K562 (cell line): ENCODE measurements around the gene ARID3C. TPM values are rescaled to one million over a fixed set of nuclear protein-coding genes. Genes with fewer than 3 reads are reported as not detected.

Experiments
- ATF1 ChIP-seq, 2 experiments: fragments of 450-650 bp in 1 of 2; IDR thresholded peaks; 2 replicates each; pipeline ENCODE4 v1.6.1; 2016; ENCODE audit warnings: missing compliant biosample characterization in 1 of 2, missing genetic modification characterization in 1 of 2
- BRF2 ChIP-seq: IDR thresholded peaks from 3 replicates; pipeline ENCODE4 v1.6.1; 2011; ENCODE audit warnings: borderline replicate concordance, mild to moderate bottlenecking; ENCODE audit not compliant: insufficient read length, insufficient read depth
- CBX2 ChIP-seq: fragments of 200-600 bp; sonication (generic); IDR thresholded peaks from one replicate; pipeline ENCODE4 v1.6.1; 2012; ENCODE audit warnings: mild to moderate bottlenecking, low read length, inconsistent platforms; ENCODE audit not compliant: insufficient read depth, poor library complexity, severe bottlenecking
- DIDO1 ChIP-seq: fragments of 450-650 bp; IDR thresholded peaks from 2 replicates; pipeline ENCODE4 v1.6.1; 2016; ENCODE audit warnings: low read depth, missing biosample characterization, missing genetic modification characterization
- DNMT1 ChIP-seq: fragments of 450-650 bp; IDR thresholded peaks from 2 replicates; pipeline ENCODE4 v1.6.1; 2016; ENCODE audit warnings: antibody characterized with exemption, mild to moderate bottlenecking
- EP300 ChIP-seq: IDR thresholded peaks from 2 replicates; pipeline ENCODE4 v1.6.1; 2012; ENCODE audit warnings: low read length, improper control_type of control experiment
- FOXM1 ChIP-seq, 2 experiments: fragments of 450-650 bp in 1 of 2; sonication (generic) in 1 of 2; formaldehyde crosslinking in 1 of 2; IDR thresholded peaks; 2 replicates each; pipeline versions ENCODE4 v1.6.1 to v1.9.0; 2017 to 2022; ENCODE audit warnings: low read depth in 2 of 2, mild to moderate bottlenecking in 2 of 2, missing genetic modification reagents in 1 of 2, moderate library complexity in 1 of 2
- GATAD2A ChIP-seq: fragments of 450-650 bp; IDR thresholded peaks from 2 replicates; pipeline ENCODE4 v1.6.1; 2017
- GTF2E2 ChIP-seq: fragments of 200-800 bp; sonication (Bioruptor generic); IDR thresholded peaks from 2 replicates; pipeline ENCODE4 v1.6.1; 2016; ENCODE audit warnings: missing genetic modification characterization, missing compliant biosample characterization
- HNRNPK ChIP-seq: fragments of 200-400 bp; formaldehyde crosslinking; IDR thresholded peaks from one replicate; pipeline ENCODE4 v1.6.1; 2018; ENCODE audit warnings: mild to moderate bottlenecking, low read depth, low read length; ENCODE audit not compliant: poor library complexity, severe bottlenecking
- IRF2 ChIP-seq: sonication (generic); formaldehyde crosslinking; IDR thresholded peaks from 2 replicates; pipeline ENCODE4 v1.8.1; 2022; ENCODE audit warnings: mild to moderate bottlenecking, missing genetic modification reagents
- LARP7 ChIP-seq: fragments of 450-650 bp; IDR thresholded peaks from 2 replicates; pipeline ENCODE4 v1.6.1; 2016
- NBN ChIP-seq: fragments of 450-650 bp; IDR thresholded peaks from 2 replicates; pipeline ENCODE4 v1.6.1; 2016; ENCODE audit warnings: low read depth, mild to moderate bottlenecking
- SIX5 ChIP-seq, 2 experiments: IDR thresholded peaks; 2 replicates each; pipeline ENCODE4 v1.6.1; 2011; ENCODE audit warnings: low read length in 2 of 2, borderline replicate concordance in 1 of 2, low read depth in 1 of 2, mild to moderate bottlenecking in 1 of 2, moderate library complexity in 1 of 2; ENCODE audit not compliant: insufficient read depth in 1 of 2
- SMAD2 ChIP-seq: fragments of 150-350 bp; IDR thresholded peaks from 2 replicates; pipeline ENCODE4 v1.6.1; 2014; ENCODE audit warnings: low read depth, mild to moderate bottlenecking, low read length
- SMC3 ChIP-seq: conservative IDR thresholded peaks from 2 replicates; pipeline ENCODE4 v1.6.1; 2011; ENCODE audit warnings: low read depth, low read length, improper control_type of control experiment; ENCODE audit not compliant: insufficient read depth
- TAF7 ChIP-seq: fragments of 450-650 bp; IDR thresholded peaks from 2 replicates; pipeline ENCODE4 v1.6.1; 2016; ENCODE audit warnings: missing genetic modification characterization, missing compliant biosample characterization
- TCFL5 ChIP-seq: fragments of 250-450 bp; sonication (Bioruptor Pico); conservative IDR thresholded peaks from 2 replicates; pipeline ENCODE4 v1.6.1; 2021; ENCODE audit warnings: mild to moderate bottlenecking, moderate library complexity, matching md5 sums
- YY1 ChIP-seq, 3 experiments: IDR thresholded peaks; 2 replicates each; pipeline ENCODE4 v1.6.1; 2011; ENCODE audit warnings: low read length in 2 of 3, mild to moderate bottlenecking in 2 of 3, moderate library complexity in 2 of 3, borderline replicate concordance in 1 of 3, control low read depth in 1 of 3, low read depth in 1 of 3; ENCODE audit not compliant: insufficient read depth in 3 of 3, insufficient replicate concordance in 2 of 3, control insufficient read depth in 1 of 3, insufficient read length in 1 of 3; ENCODE audit errors: extremely low read depth in 1 of 3
- ZFPM2 ChIP-seq: fragments of 250-450 bp; sonication (Bioruptor Pico); IDR thresholded peaks from 2 replicates; pipeline ENCODE4 v1.5.1; 2022; ENCODE audit warnings: mild to moderate bottlenecking
- ZKSCAN3 ChIP-seq: fragments of 250-450 bp; sonication (Bioruptor Pico); IDR thresholded peaks from 2 replicates; pipeline ENCODE4 v1.4.0; 2020
- ZNF212 ChIP-seq: fragments of 450-650 bp; formaldehyde crosslinking; IDR thresholded peaks from 2 replicates; pipeline ENCODE4 v1.4.0; 2020; ENCODE audit warnings: mild to moderate bottlenecking
- ZNF24 ChIP-seq: fragments of 450-650 bp; IDR thresholded peaks from 2 replicates; pipeline ENCODE4 v1.6.1; 2016
- ZNF766 ChIP-seq: fragments of 200-800 bp; sonication (Bioruptor generic); conservative IDR thresholded peaks from 2 replicates; pipeline ENCODE4 v1.6.1; 2016; ENCODE audit warnings: missing genetic modification characterization, missing compliant biosample characterization
- polyA plus RNA-seq, 8 experiments: library from polyadenylated mRNA; depleted of rRNA in 4 of 8; stranded (reverse) in 5 of 8; unstranded in 3 of 8; fragments of >200 nt; fragmentation: Nextera tagmentation in 2 of 8; fragmentation: Illumina TruSeq in 1 of 8; extraction: Ambion mirVana in 2 of 8; extraction: Trizol in 1 of 8; gene quantifications; 2 replicates each; pipeline versions ENCODE4 v1.2.1 to v1.2.3, GENCODE V29; 2011 to 2014; ENCODE audit warnings: inconsistent platforms in 1 of 8, missing spikeins in 1 of 8
- total RNA-seq, 7 experiments: library from RNA; depleted of rRNA in 6 of 7; stranded (reverse); fragments of >200 nt in 6 of 7; fragmentation: Illumina TruSeq in 2 of 7; extraction: Trizol in 2 of 7; gene quantifications; 2 replicates each; pipeline versions ENCODE4 v1.2.1 to v1.2.3, GENCODE V29; 2011 to 2021; ENCODE audit warnings: low replicate concordance in 1 of 7
- TF ChIP-seq, protein P1 (sequence below): fragments of 250-450 bp; sonication (Bioruptor Pico); IDR thresholded peaks from 2 replicates; pipeline ENCODE4 v1.8.0; 2021; ENCODE audit warnings: borderline replicate concordance, mild to moderate bottlenecking, moderate library complexity; ENCODE audit not compliant: poor library complexity, severe bottlenecking
- TF ChIP-seq, protein P2 (sequence below): sonication (generic); formaldehyde crosslinking; IDR thresholded peaks from 2 replicates; pipeline ENCODE4 v1.8.0; 2022; ENCODE audit warnings: missing genetic modification reagents, mild to moderate bottlenecking, moderate library complexity, borderline replicate concordance

Gene ARID3C
- total and polyA plus RNA-seq, 9 of the 15 experiments (the other 6 are each of a cell fraction or from before 2014, with no cell fraction given), result not detected

- TF ChIP-seq SIX5 (IDR thresholded peaks at IDR 0.05; ENCODE audit: borderline replicate concordance in 1 of 2, insufficient read depth in 1 of 2, low read depth in 1 of 2, low read length in 2 of 2) (no peak), ZKSCAN3 (CRISPR knock-in tag) (no peak), HNRNPK (no peak), YY1 (IDR thresholded peaks at IDR 0.05; ENCODE audit: borderline replicate concordance in 1 of 3, control insufficient read depth in 1 of 3, extremely low read depth in 1 of 3, insufficient read depth in 3 of 3, insufficient read length in 1 of 3, insufficient replicate concordance in 2 of 3, low read depth in 1 of 3, low read length in 2 of 3) (peak in 2 of 3 experiments; percentile 56 to 62), NBN (peak; percentile 57; the same call in 1 of the 2 replicates), FOXM1 (IDR thresholded peaks at IDR 0.05; ENCODE audit: low read depth) (no peak), FOXM1 (CRISPR knock-in tag; IDR thresholded peaks at IDR 0.05; ENCODE audit: low read depth) (0 out of 2 replicates have a peak, but pooled peaks have one; percentile 43), GTF2E2 (tag) (no peak), ZNF212 (CRISPR knock-in tag) (no peak), SMAD2 (no peak), BRF2 (no peak), IRF2 (CRISPR knock-in tag) (no peak), ZNF24 (no peak), SMC3 (no peak), LARP7 (no peak), GATAD2A (no peak), DIDO1 (tag) (0 out of 2 replicates have a peak, but pooled peaks have one; percentile 40), ZNF766 (CRISPR knock-in tag) (no peak), TAF7 (tag) (no peak), EP300 (no peak), TCFL5 (CRISPR knock-in tag) (no peak), DNMT1 (no peak), ZFPM2 (no peak), ATF1 (CRISPR knock-in tag; IDR thresholded peaks at IDR 0.05) (no peak), ATF1 (tag; IDR thresholded peaks at IDR 0.05) (peak; percentile 65), CBX2 (no peak)
- TF ChIP-seq, protein P1, sequence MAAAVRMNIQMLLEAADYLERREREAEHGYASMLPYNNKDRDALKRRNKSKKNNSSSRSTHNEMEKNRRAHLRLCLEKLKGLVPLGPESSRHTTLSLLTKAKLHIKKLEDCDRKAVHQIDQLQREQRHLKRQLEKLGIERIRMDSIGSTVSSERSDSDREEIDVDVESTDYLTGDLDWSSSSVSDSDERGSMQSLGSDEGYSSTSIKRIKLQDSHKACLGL, result no peak
- TF ChIP-seq, protein P2, sequence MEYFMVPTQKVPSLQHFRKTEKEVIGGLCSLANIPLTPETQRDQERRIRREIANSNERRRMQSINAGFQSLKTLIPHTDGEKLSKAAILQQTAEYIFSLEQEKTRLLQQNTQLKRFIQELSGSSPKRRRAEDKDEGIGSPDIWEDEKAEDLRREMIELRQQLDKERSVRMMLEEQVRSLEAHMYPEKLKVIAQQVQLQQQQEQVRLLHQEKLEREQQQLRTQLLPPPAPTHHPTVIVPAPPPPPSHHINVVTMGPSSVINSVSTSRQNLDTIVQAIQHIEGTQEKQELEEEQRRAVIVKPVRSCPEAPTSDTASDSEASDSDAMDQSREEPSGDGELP, result peak; percentile 99
These were observed 17.6 kb upstream of the ARID3C start, which contains the start of gene GALT (continued) for GRCh38 chr9:34646211-34647083.
